Measurements from ENCODE around the gene SPATA19.
"Not testable (repeated sequence)": the region's sequence is repeated elsewhere in the genome, so short reads cannot be mapped to it uniquely, and the experiment has no call there.

Gene SPATA19

GRCh38 chr11:133845413-133845812 lies at the start of gene SPATA19:
SPATA19 (minus strand) TSS chr11:133845513; CDS start chr11:133845446, 67 bp downstream.
- no peak for DNase-seq (ENCODE audit: low read depth)

GRCh38 chr11:133895061-133895479 lies 49.8 kb upstream of the SPATA19 start:
- DNase-seq (ENCODE audit: low read depth): no peak

GRCh38 chr11:133893381-133893780 lies 48.1 kb upstream of the SPATA19 start:
- DNase-seq (ENCODE audit: low read depth): no peak

- DNase-seq (ENCODE audit: low read depth): no peak
These were observed 47.5 kb upstream of the SPATA19 start for GRCh38 chr11:133892584-133893380.

GRCh38 chr11:133892126-133892525 lies 46.8 kb upstream of the SPATA19 start:
- no peak for DNase-seq (ENCODE audit: low read depth)

- DNase-seq (ENCODE audit: low read depth): no peak
These were observed 44.6 kb upstream of the SPATA19 start for GRCh38 chr11:133889893-133890292.

- DNase-seq (ENCODE audit: low read depth): no peak
These were observed 43.9 kb upstream of the SPATA19 start for GRCh38 chr11:133889188-133889587.

- DNase-seq (ENCODE audit: low read depth): no peak
These were observed 42.5 kb upstream of the SPATA19 start for GRCh38 chr11:133887692-133888332.

- no peak for DNase-seq (ENCODE audit: low read depth)
These were observed 40.7 kb upstream of the SPATA19 start for GRCh38 chr11:133886029-133886428.

- DNase-seq (ENCODE audit: low read depth): no peak
These were observed 26.8 kb upstream of the SPATA19 start for GRCh38 chr11:133872160-133872559.

GRCh38 chr11:133867456-133867855 lies 22.1 kb upstream of the SPATA19 start:
- DNase-seq (ENCODE audit: low read depth): no peak

- DNase-seq (ENCODE audit: low read depth): no peak
These were observed 20.2 kb upstream of the SPATA19 start for GRCh38 chr11:133865466-133865865.

GRCh38 chr11:133864756-133865155 lies 19.4 kb upstream of the SPATA19 start:
- no peak for DNase-seq (ENCODE audit: low read depth)

GRCh38 chr11:133860151-133860550 lies 14.8 kb upstream of the SPATA19 start:
- no peak for DNase-seq (ENCODE audit: low read depth)

GRCh38 chr11:133854330-133854960 lies 9.1 kb upstream of the SPATA19 start:
- DNase-seq (ENCODE audit: low read depth): not testable (repeated sequence)

- no peak for DNase-seq (ENCODE audit: low read depth)
These were observed 1.1 kb downstream of the SPATA19 start for GRCh38 chr11:133844217-133844616.

- DNase-seq (ENCODE audit: low read depth): no peak
These were observed 1.8 kb downstream of the SPATA19 start for GRCh38 chr11:133843454-133843987.

- DNase-seq (ENCODE audit: low read depth): no peak
These were observed 2.6 kb downstream of the SPATA19 start for GRCh38 chr11:133842730-133843129.

- DNase-seq (ENCODE audit: low read depth): no peak
These were observed 3.3 kb downstream of the SPATA19 start for GRCh38 chr11:133842053-133842452.

- no peak for DNase-seq (ENCODE audit: low read depth)
These were observed 3.9 kb downstream of the SPATA19 start for GRCh38 chr11:133841279-133842043.

- DNase-seq (ENCODE audit: low read depth): no peak
These were observed 4.8 kb downstream of the SPATA19 start for GRCh38 chr11:133840479-133840941.
